Breast epithelium (tissue), 3 donors: Measurements from ENCODE around the gene ETV3L.
A peak's percentile ranks its signal among the peaks of the same experiment; 100 is the strongest.

Experiments
- POLR2AphosphoS5 ChIP-seq, 3 donors: sonication (generic); formaldehyde crosslinking; IDR thresholded peaks; one replicate each; pipeline ENCODE4 v1.6.1; 2017; ENCODE audit warnings: antibody characterized with exemption in 3 of 3
- TF ChIP-seq, protein P1 (sequence below), 3 donors: fragments of 450-650 bp; IDR thresholded peaks; one replicate each; pipeline ENCODE4 v1.5.1; 2016 to 2017; ENCODE audit warnings: antibody characterized with exemption in 3 of 3, mild to moderate bottlenecking in 3 of 3, moderate library complexity in 3 of 3

DNA sequence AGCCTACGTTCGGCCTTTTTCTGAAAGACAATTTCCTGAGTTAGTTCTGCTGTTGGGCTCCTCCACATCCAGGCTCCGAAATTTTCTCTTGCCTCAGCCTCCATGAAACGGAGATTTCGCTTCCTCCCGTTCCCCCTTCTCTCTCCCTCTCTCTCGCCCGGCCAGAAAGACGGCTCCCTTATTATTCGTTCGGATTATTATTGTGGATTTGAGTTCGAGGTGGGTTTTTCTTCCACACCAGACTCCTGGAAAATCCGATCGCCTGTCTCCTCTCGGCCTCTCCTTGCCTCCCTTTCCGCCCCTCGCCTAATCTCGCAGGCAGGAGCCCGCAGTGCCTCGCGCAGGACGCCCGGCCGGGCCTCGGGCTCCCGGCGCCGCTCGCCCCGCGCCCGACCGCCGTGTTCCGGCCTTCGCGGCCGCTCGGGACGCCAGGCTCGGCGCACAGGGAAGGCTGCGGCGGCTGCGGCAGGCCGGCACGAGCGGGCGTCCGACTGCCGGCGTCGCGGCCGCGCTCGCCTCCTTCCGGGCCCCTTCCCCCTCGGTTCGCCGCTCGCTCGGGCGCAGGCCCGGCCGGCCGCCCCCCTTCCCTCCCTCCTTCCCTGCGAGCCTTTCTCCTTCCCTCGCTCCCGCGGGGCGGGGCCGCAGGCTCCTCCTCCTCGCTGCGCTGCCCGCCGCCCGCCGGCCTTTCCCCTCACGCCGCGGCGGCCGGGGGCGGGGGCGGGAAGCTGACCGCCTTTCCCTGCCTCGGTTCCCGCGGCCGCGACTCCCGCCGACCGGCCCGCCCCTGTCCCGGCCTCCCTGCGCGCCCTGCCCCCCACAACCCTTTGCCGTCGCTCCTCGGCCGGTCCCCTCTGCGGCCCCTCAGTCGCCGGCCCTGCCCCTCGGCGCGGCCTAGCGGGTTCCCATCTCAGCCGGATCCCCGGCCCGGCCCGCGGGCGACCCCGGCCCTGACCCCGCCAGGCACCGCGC lies 54.1 kb downstream of the ETV3L start, which contains the start of gene ARHGEF11:
- TF ChIP-seq, protein P1, sequence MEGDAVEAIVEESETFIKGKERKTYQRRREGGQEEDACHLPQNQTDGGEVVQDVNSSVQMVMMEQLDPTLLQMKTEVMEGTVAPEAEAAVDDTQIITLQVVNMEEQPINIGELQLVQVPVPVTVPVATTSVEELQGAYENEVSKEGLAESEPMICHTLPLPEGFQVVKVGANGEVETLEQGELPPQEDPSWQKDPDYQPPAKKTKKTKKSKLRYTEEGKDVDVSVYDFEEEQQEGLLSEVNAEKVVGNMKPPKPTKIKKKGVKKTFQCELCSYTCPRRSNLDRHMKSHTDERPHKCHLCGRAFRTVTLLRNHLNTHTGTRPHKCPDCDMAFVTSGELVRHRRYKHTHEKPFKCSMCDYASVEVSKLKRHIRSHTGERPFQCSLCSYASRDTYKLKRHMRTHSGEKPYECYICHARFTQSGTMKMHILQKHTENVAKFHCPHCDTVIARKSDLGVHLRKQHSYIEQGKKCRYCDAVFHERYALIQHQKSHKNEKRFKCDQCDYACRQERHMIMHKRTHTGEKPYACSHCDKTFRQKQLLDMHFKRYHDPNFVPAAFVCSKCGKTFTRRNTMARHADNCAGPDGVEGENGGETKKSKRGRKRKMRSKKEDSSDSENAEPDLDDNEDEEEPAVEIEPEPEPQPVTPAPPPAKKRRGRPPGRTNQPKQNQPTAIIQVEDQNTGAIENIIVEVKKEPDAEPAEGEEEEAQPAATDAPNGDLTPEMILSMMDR (IDR thresholded peaks at IDR 0.05): no peak
- TF ChIP-seq POLR2AphosphoS5 (IDR thresholded peaks at IDR 0.05): peak in 1 of 3 donors; percentile 31
